DMS53 treated with DMSO at 0.1 percent for 48 hours (cell line): ENCODE data around the gene DYSF.

Experiments
- DNase-seq: peaks from one replicate; lab custom pipeline; 2025; ENCODE audit not compliant: unreplicated experiment; lab: John Stamatoyannopoulos, UW

DYSF gene

DNA sequence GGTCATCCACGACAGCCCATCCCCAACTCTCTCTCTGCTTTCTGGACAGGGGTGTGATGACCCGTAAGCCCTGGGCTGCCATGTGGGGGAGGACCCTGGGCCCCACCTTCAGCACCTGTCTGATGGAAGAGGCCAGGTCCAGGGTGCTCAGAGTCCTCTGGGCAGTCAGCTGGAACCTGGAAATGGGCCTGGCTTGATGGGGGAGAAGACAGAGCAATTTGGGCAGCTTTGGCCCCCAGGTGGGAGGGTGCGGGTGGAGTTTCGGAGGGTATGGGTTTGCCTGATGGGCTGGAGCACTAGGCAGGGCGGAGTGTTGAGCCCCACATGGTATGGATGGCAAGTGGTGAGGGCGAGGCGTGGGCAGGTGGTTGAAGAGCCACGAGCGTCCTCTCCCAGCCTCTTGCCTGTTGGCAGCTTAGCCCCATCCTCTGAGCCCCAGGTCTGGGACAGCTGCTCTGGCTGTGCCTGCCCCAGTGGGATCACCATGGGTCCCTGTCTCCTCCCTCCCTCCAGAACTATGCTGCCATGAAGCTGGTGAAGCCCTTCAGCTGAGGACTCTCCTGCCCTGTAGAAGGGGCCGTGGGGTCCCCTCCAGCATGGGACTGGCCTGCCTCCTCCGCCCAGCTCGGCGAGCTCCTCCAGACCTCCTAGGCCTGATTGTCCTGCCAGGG lies 232.7 kb downstream of the DYSF start:
- DNase-seq, result no peak

DNA sequence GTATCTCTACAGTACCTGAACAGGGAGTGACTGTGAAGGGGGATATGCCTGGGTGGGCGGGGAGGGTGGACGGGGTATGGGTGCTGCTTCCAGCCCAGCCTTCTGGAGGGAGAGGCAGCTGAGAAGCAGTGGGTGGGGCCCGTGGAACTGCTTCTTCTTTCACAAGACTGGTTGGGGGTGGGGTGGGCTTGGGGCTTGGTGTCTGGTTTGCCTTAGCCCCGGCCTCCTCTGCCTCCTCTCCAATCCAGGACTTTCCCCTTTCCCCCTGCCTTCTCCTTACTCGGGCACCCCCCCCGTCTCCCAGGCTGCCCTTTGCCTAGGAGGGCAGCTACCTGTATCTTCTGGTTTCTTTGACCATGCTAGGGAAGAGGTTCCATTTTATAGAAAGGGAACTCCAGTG lies 233.4 kb downstream of the DYSF start:
- no peak for DNase-seq

DNA sequence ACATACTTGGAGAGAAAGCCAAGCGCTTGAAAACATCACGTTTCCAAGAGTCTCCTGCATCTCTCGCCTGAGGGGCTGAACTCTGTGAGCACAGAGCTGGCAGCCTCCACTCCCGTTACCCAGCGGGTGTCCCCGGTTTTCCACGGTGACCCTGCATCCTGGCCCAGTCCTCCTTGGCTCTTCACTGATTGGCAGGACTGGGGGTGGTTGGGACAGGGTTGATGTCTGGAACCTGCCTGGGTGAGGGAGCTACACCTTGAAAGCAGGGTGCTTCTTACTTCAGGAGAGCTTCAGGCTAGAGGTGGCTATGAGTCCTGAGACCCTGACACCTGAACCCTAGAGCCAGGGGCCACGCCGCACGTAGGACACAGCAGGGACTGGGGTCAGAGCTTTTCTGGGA lies 234.1 kb downstream of the DYSF start:
- no peak for DNase-seq

DNA sequence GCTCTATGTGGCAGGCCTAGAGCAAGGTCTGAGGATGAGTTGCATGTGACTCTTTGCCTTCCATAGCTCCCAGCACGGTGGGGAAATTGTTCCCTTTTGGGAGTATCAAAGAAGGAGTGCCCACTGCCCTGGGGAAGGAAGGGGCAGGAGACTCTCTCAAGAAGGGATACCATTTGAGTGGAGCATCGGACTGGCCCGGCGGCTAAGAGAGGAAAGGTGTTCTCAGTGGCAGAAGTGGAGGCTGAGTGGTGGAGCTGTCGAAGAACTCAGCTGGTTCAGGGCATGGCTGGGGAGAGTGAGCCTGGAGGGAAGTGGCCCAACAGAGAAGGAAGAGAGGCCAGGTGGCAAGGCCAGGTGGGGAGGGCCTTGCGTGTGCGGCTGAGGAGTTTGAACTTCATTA lies 235.2 kb downstream of the DYSF start:
- no peak for DNase-seq

DNA sequence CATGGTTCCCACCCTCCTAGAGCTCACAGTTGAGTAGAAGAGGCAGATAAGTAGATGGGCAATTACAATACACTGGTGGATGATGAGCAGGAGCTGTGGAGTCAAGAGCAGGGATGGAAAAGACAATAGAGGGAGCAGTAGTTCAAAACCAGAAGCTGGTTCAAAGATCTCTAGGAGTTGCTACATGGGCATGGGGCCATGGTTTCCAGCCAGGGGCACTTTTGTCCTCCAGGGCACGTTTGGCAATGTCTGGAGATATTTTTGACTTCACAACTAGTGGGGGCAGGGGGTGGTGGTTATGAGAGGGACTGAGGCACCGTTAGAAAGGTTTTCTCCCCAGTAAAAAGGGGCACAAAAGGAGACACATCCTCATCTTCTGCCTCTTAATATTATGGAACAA lies 236.0 kb downstream of the DYSF start:
- no peak for DNase-seq

DNA sequence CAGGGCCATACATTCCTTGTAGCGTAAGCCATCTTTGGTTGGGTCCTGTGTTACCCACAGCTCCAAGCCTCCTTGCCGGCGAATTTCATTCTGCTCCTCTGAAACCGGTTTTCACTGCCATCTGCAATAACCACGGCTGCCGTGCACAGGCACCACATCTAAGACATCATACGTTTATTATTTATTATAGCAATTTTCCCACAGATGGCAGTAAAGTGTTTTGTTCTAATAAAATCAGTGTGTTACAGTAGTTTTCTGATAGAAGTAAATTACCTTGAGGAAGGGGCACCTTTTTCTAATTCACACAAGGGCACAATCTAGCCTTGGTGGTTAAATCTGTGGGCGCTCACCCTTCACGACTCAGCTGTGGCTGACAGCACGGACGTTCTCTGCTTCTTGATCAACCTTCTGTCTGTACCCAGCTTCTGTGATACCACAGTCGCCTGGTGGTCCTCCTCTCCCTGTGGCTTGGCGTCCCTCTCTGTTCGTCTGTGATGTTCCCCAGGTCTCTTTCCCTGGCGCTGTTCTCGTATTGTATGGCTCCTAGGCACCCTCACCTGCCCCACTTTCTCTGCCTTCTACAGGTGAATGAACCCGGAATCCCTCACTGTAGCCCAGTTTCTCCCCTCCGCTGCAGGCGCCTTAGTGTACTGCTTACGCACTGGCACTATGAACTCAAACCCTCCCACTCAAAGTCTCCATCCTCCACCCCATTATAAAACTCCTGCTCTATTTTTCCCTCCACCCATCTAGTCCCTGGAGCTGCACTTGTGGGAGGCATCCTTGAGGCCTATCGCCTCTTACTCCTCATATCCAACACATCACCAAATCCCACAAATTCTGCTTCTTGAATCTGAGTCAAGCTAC lies 236.8 kb downstream of the DYSF start:
- no peak for DNase-seq

DNA sequence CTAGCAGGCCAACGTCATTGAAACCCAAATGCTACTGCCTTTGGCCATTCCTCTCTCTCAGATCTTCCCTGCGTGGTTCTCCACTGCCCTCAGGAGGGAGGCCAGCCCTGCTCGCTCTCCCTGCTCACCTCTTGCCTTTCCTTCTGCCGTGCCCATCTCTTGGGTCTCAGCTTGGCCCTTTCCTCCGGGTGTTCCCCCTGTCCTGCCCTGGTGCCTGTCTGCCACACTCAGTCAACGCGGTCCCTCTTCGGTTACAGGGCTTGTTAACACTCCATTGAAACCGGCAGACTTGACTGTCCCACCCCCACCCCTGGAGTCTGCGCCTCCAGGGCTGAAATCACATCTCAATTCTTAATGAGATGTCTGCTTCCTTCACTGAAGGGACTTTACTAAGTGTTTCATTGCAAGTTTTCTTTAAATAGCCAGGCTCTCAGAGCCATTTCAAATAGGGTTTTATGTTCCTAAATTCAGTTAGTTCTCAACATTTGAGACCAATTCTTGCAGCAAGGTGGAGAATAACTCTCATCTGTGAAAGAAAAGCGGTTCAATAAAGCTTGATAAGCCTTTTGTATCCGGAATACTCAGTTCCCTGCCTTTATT lies 237.6 kb downstream of the DYSF start:
- no peak for DNase-seq

DNA sequence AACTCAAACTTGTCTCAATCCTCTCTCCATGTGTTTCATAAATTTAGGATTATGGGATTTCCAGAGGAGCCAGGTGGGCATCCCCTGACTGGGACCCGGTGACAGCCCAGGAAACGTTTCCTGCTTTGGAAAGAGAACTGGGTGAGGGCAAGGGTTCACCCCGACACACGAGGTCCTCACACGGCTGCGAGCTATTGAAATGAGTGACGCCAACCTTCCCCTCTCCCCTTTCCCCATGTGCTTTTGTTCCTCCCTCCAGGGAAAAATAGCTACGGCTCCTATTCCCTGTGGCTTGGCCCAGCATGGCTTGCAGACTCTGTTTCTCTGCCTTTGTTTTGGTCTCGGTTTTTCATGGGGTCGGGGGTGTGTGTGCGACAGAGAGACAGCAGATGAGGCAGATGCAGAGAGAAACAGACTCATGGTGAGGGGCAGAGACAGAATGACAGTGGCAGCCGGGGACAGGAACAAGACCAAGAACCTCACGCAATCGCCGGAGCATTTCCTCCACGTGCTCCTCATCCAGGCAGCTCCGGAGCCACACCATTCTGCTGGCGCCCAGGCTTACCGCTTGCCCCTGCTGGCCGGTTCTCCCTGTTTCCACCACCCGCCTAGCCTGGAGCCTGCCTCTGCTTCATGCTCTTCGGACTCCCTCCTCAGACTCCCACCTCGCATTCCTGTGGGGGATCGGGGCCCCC lies 238.5 kb downstream of the DYSF start:
- no peak for DNase-seq

DNA sequence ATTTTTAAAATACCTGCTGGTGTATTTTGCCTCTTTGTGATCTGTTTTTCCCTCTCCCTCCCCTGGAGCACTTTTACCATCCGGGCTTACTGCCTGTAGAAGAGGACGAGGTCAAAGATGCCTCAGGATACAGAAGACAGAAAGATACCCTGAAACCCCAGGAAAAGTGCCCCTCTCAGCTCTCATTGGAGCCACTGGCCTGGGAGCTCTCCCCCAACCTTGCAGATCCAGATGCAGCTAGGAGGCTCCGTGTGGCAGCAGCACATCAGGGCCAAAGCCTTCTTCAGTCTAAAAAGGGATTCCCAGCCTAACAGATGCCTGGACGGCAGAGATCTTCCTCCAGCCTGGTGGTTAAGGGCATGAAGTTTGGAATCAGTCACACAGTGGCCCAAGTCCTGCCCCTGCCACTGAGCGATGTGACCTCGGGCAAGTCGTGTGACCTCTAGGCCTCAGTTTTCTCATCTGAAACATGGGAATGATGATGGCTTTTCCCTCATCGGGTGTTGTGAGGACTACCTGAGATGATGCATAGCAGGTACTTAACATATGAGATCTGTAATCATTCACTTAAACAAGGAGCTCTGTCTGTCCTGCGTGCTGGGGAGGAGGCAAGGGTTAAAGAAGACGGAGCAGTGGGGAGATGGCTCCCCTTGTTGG lies 239.4 kb downstream of the DYSF start:
- no peak for DNase-seq

DNA sequence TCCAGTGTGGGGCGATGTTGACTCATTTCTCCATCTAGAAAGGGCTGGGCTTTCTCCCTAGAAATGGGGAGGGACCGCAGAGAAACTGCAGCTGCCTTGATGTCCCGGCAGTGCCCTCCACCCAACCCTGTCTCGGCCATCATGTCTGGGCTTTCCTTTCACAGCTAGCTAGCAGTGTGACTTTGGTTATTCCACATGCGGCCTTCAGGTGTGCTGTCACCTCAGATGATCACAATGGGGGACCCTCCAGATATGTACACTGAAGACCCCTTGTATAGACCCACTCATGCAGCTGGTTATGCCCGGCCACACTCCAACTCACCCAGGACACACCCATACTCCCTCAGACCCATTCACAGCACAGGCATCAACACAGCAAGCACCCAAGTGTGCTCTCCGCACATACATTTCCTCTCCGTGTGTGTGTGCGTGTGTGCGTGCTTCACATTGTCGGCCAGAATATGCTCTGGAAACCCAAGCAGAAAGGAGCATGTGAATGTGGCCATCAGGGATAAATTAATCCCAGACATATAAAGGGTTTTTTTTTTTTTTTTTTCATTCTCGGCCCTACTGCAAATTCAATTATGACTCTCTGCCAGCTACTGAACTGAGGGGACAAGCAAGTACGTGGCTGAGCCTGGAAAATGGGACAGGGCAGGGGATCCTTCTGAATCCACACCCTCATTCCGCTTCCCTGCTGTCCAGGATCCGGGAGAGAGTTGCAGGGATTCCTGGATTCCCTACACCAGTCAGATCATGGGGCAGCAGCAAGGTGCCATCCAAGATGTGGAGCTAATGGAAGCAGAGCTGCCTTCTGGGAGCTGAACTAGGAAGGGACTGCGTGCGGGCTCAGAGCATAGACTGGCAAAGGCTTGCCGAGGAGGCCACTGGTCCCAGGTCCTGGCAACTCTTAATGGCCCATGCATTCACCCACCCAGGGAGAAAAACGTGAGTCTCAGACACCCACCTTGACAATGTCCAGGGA lies 240.2 kb downstream of the DYSF start:
- DNase-seq, result no peak

DNA sequence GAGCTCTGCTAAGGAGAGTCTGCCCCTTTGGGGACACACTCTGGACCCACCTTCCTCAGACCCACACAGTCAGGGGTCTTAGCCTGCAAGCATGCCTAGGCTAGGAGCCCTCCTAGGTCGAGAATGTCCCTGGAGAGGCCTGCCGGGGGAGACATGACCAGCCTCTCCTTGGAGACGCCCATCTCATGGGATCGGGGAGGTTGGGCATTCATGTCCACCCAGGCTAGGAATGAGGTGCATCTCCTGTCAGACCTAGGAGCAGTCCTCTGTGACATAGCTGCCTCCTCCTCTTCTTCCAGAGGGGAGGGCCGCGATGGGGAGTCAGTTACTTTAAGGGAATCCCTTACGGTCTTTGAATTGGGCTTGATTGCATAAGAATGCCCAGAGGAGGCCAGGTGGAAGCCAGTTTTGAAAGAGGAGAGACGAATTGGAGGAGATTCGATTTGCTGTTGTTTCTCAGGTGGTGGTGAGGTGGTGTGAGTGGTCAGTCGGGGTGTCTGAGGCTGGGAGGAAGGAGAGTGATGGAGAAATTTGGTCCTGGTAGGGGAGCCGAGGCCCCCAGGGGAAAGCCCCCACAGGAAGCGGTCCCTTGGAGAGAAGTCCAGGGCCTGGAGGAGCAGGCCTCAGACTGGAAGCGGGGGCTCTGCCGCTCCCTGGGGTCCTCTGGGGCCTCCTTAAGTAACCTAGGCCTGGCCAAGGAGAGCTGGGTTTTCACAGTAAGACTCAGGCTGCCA lies 241.3 kb downstream of the DYSF start:
- DNase-seq, result no peak

DNA sequence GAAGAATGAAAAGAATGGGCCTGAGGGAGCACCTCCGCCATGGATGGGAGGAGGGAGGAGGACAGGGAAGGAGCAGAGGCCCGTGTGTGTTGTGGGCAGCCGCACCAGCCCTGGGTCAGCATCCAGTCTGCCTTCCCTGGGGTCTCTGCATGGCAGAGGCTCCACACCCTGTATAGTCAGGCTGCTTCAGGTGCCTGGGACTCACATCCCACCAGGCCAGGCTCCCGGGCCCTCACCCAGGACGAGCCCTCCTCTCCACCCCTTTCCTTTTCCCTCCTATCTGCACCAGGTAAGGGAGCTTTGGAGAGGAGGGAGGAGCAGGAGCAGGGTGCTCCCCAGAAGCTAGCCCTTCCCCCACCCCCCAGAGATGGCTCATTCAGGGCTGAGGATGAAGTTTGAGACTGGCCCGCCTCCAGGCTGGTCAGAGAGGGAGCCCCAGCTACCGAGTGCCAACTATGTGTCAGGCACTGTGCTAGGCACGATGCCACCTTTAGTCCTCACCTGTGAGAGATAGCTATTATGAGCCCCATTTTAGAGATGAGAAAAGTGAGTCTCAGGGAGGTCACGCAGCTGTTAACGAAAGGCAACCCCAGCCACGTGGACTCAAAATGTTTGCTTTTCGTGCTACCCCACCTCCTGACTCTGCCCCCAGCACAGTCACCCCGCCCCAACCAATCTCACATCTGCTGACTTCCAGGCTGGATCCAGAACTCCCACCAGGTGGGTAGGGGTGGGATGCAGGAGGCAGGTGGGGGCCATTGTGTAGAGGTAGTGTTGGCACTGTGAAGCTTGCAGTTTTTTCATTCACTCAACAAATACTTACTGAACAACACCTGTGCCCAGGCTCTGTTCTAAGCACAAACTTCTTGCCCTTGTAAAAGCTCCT lies 242.1 kb downstream of the DYSF start:
- DNase-seq, result no peak

DNA sequence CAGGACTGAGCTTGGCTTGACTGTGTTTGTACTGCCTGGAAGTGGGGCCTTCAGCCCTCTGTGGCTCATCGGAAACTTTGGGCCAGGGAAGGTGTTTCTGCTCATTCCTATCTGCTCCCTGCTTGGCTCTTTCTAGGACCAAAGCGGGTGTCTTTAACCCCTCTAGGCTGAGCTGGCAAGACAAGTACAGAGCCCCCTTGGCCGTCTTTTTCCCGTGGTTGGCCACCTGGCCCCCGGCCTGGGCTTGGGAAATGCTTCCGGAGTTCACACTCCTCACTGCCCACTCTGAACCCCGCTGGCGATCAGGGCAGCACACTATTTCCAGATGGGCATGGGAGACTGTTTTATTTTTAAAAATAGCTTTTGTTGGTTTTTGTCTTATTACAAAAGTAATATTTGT lies 243.0 kb downstream of the DYSF start:
- no peak for DNase-seq

DNA sequence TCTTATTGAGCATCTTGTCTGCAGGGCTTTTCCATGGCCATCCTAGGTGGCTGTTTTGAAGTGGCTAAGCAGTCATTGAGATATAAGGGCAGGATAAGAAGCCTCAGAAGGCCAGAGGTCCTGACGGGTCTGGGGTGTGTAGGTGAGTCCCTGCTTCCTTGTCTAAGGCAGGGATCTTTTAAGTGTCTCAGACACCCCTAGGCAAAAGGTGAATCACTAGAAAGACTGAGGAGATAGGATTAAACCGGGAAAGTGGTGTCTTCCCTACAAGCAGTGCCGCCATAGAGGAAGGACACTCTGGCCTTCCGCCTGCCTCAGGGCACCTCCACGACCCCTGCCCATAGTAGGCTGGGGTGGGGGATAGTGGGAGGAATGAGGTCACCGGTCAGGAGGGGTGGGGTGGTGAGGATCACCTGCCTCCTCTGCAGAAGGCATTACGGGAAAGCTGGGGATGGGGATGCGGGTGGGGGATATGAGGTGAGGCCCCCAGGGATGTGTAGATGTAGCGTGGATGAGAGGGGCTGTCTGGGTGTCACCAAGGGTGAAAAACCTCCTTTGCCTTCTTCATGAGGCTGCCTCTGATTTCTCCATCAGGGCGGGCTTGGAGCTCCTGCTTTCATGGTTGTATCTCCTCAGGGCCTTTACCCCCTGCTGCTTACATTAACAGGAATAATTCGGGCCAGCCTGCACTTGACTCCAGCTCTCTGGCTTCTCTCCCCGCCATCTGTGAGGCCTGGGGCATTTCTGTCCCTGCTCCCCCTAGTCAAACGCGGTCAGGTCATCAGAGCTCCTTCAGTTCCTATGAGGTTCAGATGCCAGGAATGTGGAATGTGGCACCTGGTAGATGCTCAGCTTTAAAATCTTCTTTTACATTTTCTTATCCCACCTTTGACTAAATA lies 244.0 kb downstream of the DYSF start:
- no peak for DNase-seq

DNA sequence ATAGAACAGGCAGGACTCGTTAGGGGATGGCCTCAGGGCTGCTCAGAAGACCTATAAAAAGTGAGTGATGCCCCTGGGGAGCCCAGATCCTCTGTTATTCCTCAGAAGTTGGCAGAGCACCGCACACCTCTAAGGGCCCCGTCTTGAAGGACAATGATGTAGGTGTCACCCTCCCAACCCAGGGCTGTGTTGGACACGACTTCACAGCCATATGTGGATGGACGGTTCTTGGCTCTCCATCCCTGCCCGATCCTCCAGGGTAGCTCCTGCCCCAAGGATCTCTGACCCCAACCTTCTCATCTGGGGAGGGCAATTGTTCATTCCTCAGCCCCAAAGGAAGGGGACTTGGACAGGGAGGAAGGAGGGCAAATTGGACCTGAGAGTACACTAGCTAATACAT lies 246.1 kb downstream of the DYSF start:
- no peak for DNase-seq

DNA sequence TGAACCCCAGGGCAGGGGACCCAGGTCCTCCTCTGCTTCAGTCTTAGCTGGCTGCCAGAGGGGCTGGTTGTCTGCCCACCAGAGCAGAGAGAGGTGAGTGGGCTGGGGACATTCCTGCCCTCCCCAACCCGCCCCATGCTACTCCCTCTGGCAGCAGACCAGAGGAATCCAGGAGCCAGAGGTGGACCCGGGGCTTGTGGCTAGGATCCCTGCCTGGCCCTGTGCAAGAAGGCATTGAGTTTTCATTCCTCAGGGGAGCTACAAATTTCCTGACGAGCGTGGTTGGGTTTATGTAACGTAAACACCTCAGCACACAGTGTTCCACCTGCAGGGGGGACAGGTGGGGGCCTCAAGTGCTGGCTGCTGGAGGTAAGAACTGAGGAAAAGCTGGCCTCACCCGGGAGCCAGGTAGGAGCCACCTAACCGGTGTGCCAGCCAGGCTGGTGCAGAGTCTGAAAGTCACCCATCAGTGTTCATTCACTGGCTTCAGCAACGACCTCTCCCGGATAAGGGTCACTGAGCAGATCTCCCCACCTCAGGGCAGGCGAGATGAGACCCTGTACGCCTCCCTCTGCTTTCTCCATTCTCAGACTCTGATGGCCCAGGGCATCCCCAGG lies 246.8 kb downstream of the DYSF start:
- DNase-seq, result no peak
